SIG-M5 treated with dmso at 0.1 percent for 504 hours (cell line): ENCODE measurements around the gene SERPINA6.
"Not testable (repeated sequence)": the region's sequence is repeated elsewhere in the genome, so short reads cannot be mapped to it uniquely, and the experiment has no call there.

Experiments
- DNase-seq: peaks from one replicate; lab custom pipeline; 2025; ENCODE audit not compliant: unreplicated experiment; lab: John Stamatoyannopoulos, UW

The SERPINA6 gene

GRCh38 chr14:94329857-94330256 is 6.7 kb upstream of the SERPINA6 start:
- no peak for DNase-seq

- no peak for DNase-seq
Observed at GRCh38 chr14:94328196-94328595, 5.1 kb upstream of the SERPINA6 start.

- no peak for DNase-seq
Observed at GRCh38 chr14:94321421-94322271, 1.5 kb downstream of the SERPINA6 start.

- peak; percentile 66 for DNase-seq
Observed at GRCh38 chr14:94320243-94320642, 2.9 kb downstream of the SERPINA6 start.

GRCh38 chr14:94317259-94317658 is 5.9 kb downstream of the SERPINA6 start:
- no peak for DNase-seq

- no peak for DNase-seq
Observed at GRCh38 chr14:94316692-94317091, 6.4 kb downstream of the SERPINA6 start.

- no peak for DNase-seq
Observed at GRCh38 chr14:94314890-94315289, 8.2 kb downstream of the SERPINA6 start.

GRCh38 chr14:94313991-94314655 is 9.0 kb downstream of the SERPINA6 start:
- DNase-seq = no peak

GRCh38 chr14:94312481-94313246 is 10.5 kb downstream of the SERPINA6 start:
- no peak for DNase-seq

GRCh38 chr14:94310248-94310647 is 12.9 kb downstream of the SERPINA6 start:
- no peak for DNase-seq

GRCh38 chr14:94309721-94310120 is 13.4 kb downstream of the SERPINA6 start:
- no peak for DNase-seq

GRCh38 chr14:94307410-94307992 is 15.6 kb downstream of the SERPINA6 start:
- DNase-seq = peak; percentile 14

- DNase-seq = no peak
Observed at GRCh38 chr14:94306047-94306978, 16.8 kb downstream of the SERPINA6 start.

- no peak for DNase-seq
Observed at GRCh38 chr14:94305620-94306019, 17.5 kb downstream of the SERPINA6 start.

- DNase-seq = no peak
Observed at GRCh38 chr14:94304243-94304642, 18.9 kb downstream of the SERPINA6 start.

GRCh38 chr14:94303111-94303510 is 20.0 kb downstream of the SERPINA6 start:
- DNase-seq = no peak

- no peak for DNase-seq
Observed at GRCh38 chr14:94298130-94298529, 25.0 kb downstream of the SERPINA6 start.

- not testable (repeated sequence) for DNase-seq
Observed at GRCh38 chr14:94296181-94296545, 27.0 kb downstream of the SERPINA6 start.

- no peak for DNase-seq
Observed at GRCh38 chr14:94295360-94296180, 27.6 kb downstream of the SERPINA6 start.
